Mesodermal cell (in vitro differentiated cells): ENCODE data around the gene STRIP1.
"Not testable (repeated sequence)": the region's sequence is repeated elsewhere in the genome, so short reads cannot be mapped to it uniquely, and the experiment has no call there.

Source experiments
- H3K27ac ChIP-seq: 2 replicates; pipeline ENCODE4 v1.7.0; 2013; ENCODE audit warnings: mild to moderate bottlenecking, low read depth, low read length, moderate library complexity; ENCODE audit not compliant: severe bottlenecking
- H3K36me3 ChIP-seq: 2 replicates; pipeline ENCODE4 v1.7.1; 2013; ENCODE audit warnings: mild to moderate bottlenecking, low read length, moderate library complexity; ENCODE audit not compliant: control insufficient read depth, insufficient read depth
- H3K4me1 ChIP-seq: one replicate; pipeline ENCODE4 v1.7.1; 2013; ENCODE audit warnings: mild to moderate bottlenecking, low read length; ENCODE audit not compliant: insufficient read depth, control insufficient read depth, poor library complexity, severe bottlenecking
- H3K4me3 ChIP-seq: 2 replicates; pipeline ENCODE4 v1.7.0; 2013; ENCODE audit warnings: low read length, control low read depth, mild to moderate bottlenecking; ENCODE audit not compliant: insufficient read depth, poor library complexity, severe bottlenecking; ENCODE audit errors: extremely low read depth
- H3K9me3 ChIP-seq: 2 replicates; pipeline ENCODE4 v1.7.1; 2013; ENCODE audit warnings: mild to moderate bottlenecking, low read length, moderate library complexity; ENCODE audit not compliant: control insufficient read depth
- WGBS, 2 experiments: methylation state at CpG; one replicate each; pipeline ENCODE4 v1.1.5; 2013; ENCODE audit warnings: missing lambda C conversion rate in 2 of 2; ENCODE audit not compliant: insufficient coverage in 2 of 2; 5-methylcytosine and 5-hydroxymethylcytosine counted together

STRIP1 gene

GRCh38 chr1:110008971-110009565, 25.4 kb upstream of the STRIP1 start:
- 96% methylated on average over 5 of the region's 7 CpGs; no CpG with 5 or more reads in 1 of the 2 experiments for WGBS, 2 experiments
- peaks cover 33% of the 10 kb centered on the region for H3K4me1 ChIP-seq
- H3K9me3 ChIP-seq, result no peaks in the 10 kb centered on the region
- no peak overlapping the region for H3K4me3 ChIP-seq
- H3K27ac ChIP-seq, result no peak overlapping the region
- H3K36me3 ChIP-seq, result peaks cover 54% of the 10 kb centered on the region

DNA sequence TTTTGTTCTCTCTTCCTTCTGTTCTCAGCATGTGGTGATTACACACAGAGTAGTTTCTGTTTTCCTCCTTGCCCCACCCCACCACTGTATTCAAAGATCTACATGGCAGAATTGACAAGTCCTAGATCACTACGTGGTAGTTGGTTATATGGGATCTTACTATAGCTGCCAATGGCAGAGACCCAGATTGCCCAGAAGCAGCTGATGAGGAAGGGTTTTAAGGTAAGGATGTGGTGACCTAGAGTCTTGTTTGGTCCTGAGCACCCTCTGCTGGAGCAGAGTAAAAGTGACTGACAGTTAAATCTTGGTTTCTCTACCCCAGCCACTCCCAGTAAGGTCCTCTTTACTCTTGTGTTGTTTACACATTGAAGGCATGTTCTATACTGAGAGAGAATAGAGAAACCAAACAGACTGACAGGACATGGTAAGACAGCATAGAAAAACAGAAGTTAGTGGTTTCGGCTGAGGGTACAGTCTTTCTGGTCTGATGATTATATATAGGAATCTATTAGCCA, 22.8 kb upstream of the STRIP1 start:
- Histone ChIP-seq H3K4me1 (peaks cover 17% of the 10 kb centered on the region), H3K36me3 (peaks cover 79% of the 10 kb centered on the region), H3K4me3 (no peak overlapping the region), H3K27ac (peak overlapping the region; percentile 65), H3K9me3 (no peaks in the 10 kb centered on the region)
- WGBS, 2 experiments, result 100% methylated on average over 2 of the region's 2 CpGs; no CpG with 5 or more reads in 1 of the 2 experiments

- Histone ChIP-seq H3K27ac (peak overlapping the region; percentile 65), H3K36me3 (peaks cover 85% of the 10 kb centered on the region), H3K4me1 (peaks cover 10% of the 10 kb centered on the region), H3K9me3 (no peaks in the 10 kb centered on the region), H3K4me3 (no peak overlapping the region)
- WGBS, 2 experiments, result 91 to 93% methylated on average over 2 of the region's 6 CpGs
Observed at GRCh38 chr1:110012100-110012780, 22.2 kb upstream of the STRIP1 start.

- Histone ChIP-seq H3K4me3 (no peak overlapping the region), H3K4me1 (no peaks in the 10 kb centered on the region), H3K9me3 (no peaks in the 10 kb centered on the region), H3K36me3 (peaks cover 98% of the 10 kb centered on the region), H3K27ac (no peak overlapping the region)
- WGBS, 2 experiments, result 100% methylated on average over 2 of the region's 3 CpGs; no CpG with 5 or more reads in 1 of the 2 experiments
Observed at GRCh38 chr1:110017792-110018191, 16.6 kb upstream of the STRIP1 start.

- peaks cover 99% of the 10 kb centered on the region for H3K36me3 ChIP-seq
- H3K27ac ChIP-seq, result no peak overlapping the region
- no peaks in the 10 kb centered on the region for H3K4me1 ChIP-seq
- no peak overlapping the region for H3K4me3 ChIP-seq
- no peaks in the 10 kb centered on the region for H3K9me3 ChIP-seq
- 95 to 98% methylated on average over 6 to 9 of the region's 9 CpGs for WGBS, 2 experiments
Observed at GRCh38 chr1:110018396-110018795, 16.0 kb upstream of the STRIP1 start.

DNA sequence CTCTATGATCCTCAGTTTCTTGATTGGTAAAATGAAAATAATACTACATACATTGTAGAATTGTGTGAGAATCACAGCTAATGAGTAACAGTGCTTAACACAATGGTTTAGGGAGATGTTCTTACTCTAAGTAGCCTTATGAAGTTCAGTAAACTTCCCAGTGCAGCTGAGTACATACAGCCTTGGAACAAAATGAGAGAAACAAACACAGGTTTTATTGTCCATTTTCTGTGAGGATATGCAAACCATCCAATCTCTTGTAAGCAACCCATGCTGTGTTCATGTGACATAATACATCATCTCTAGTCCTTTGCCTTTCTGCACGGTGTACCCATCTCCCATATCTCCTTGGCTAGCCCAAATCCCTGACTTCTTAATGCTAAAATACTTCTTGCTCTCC, 14.7 kb upstream of the STRIP1 start:
- WGBS, 2 experiments, result 100% methylated on average over 1 of the region's 1 CpG; no CpG with 5 or more reads in 1 of the 2 experiments
- H3K27ac ChIP-seq, result no peak overlapping the region
- peaks cover 100% of the 10 kb centered on the region for H3K36me3 ChIP-seq

GRCh38 chr1:110021285-110021684, 13.1 kb upstream of the STRIP1 start:
- no peak overlapping the region for H3K4me3 ChIP-seq
- H3K36me3 ChIP-seq, result peaks cover 95% of the 10 kb centered on the region
- H3K27ac ChIP-seq, result no peak overlapping the region
- H3K9me3 ChIP-seq, result no peaks in the 10 kb centered on the region
- no peaks in the 10 kb centered on the region for H3K4me1 ChIP-seq
- WGBS, 2 experiments, result 100% methylated on average over 1 of the region's 3 CpGs; no CpG with 5 or more reads in 1 of the 2 experiments

More for the DNA sequence above, 14.7 kb upstream of the STRIP1 start:
- H3K4me3 ChIP-seq, result no peak overlapping the region
- H3K9me3 ChIP-seq, result no peaks in the 10 kb centered on the region
- no peaks in the 10 kb centered on the region for H3K4me1 ChIP-seq

- no peak overlapping the region for H3K27ac ChIP-seq
- H3K4me3 ChIP-seq, result no peak overlapping the region
- WGBS, 2 experiments, result 96% methylated on average over 3 of the region's 4 CpGs
- H3K4me1 ChIP-seq, result no peaks in the 10 kb centered on the region
- H3K36me3 ChIP-seq, result peaks cover 61% of the 10 kb centered on the region
- no peaks in the 10 kb centered on the region for H3K9me3 ChIP-seq
Observed at GRCh38 chr1:110024613-110025012, 9.8 kb upstream of the STRIP1 start.

- WGBS, 2 experiments, result 75 to 84% methylated on average over 3 to 4 of the region's 4 CpGs
- H3K27ac ChIP-seq, H3K36me3 ChIP-seq, H3K9me3 ChIP-seq, H3K4me3 ChIP-seq: not testable (repeated sequence)
- peaks cover 11% of the 10 kb centered on the region for H3K4me1 ChIP-seq
Observed at GRCh38 chr1:110030687-110031086, 3.7 kb upstream of the STRIP1 start.

- 100% methylated on average over 1 to 2 of the region's 2 CpGs for WGBS, 2 experiments
- H3K36me3 ChIP-seq, result peaks cover 11% of the 10 kb centered on the region
Observed at GRCh38 chr1:110032327-110032726, 2.1 kb upstream of the STRIP1 start.

DNA sequence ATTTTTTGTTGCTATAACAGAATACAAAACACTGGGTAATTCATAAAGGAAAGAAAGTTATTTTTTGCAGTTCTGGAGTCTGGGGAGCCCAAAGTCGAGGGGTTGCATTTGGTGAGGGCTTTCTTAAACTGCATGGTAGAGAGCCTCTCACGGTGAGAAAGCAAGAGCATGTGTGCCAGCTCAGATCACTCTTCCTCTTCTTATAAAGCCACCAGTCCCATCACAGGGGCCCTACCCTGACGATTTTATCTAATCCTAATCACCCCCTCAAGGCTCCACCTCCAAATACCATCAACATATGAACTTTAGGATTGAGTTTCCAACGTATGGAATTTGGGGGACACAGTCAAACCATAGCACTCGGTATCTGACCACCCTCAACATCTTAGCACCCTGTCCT, 1.0 kb upstream of the STRIP1 start:
- peaks cover 20% of the 10 kb centered on the region for H3K36me3 ChIP-seq
- H3K4me1 ChIP-seq, result peaks cover 11% of the 10 kb centered on the region
- no peak overlapping the region for H3K27ac ChIP-seq
- no peaks in the 10 kb centered on the region for H3K9me3 ChIP-seq
- no peak overlapping the region for H3K4me3 ChIP-seq
- WGBS, 2 experiments, result 83 to 100% methylated on average over 4 to 5 of the region's 5 CpGs

More at GRCh38 chr1:110032327-110032726, 2.1 kb upstream of the STRIP1 start:
- H3K9me3 ChIP-seq, result no peaks in the 10 kb centered on the region
- H3K4me1 ChIP-seq, result peaks cover 11% of the 10 kb centered on the region
- H3K4me3 ChIP-seq, result no peak overlapping the region
- no peak overlapping the region for H3K27ac ChIP-seq
